Thymus (tissue), 11 donors: ENCODE data around the gene TFRC. TPM values are rescaled to one million over a fixed set of nuclear protein-coding genes. Genes with fewer than 3 reads are reported as not detected.
"Not testable (repeated sequence)": the region's sequence is repeated elsewhere in the genome, so short reads cannot be mapped to it uniquely, and the experiment has no call there.

Experiments
- DNase-seq, 9 donors: peaks; one replicate each; pipeline ENCODE4 v3.0.0-alpha.2; 2013; ENCODE audit warnings: low spot score in 9 of 9, low read depth in 6 of 9, missing footprints in 1 of 9
- H3K27ac ChIP-seq, 2 donors: one replicate each; pipeline ENCODE4 v1.5.1; 2013; ENCODE audit warnings: control low read depth in 1 of 2, low read depth in 1 of 2, low read length in 1 of 2, mild to moderate bottlenecking in 1 of 2, moderate library complexity in 1 of 2
- H3K27me3 ChIP-seq, 2 donors: one replicate each; pipeline ENCODE4 v1.5.1; 2013; ENCODE audit warnings: low read length in 1 of 2; ENCODE audit not compliant: control insufficient read depth in 2 of 2, insufficient read depth in 1 of 2
- H3K36me3 ChIP-seq, 2 donors: one replicate each; pipeline ENCODE4 v1.5.1; 2013; ENCODE audit warnings: low read length in 1 of 2, mild to moderate bottlenecking in 1 of 2, moderate library complexity in 1 of 2; ENCODE audit not compliant: control insufficient read depth in 2 of 2, insufficient read depth in 2 of 2
- H3K4me1 ChIP-seq, 2 donors: one replicate each; pipeline ENCODE4 v1.5.1; 2013; ENCODE audit warnings: low read length in 2 of 2; ENCODE audit not compliant: control insufficient read depth in 2 of 2, insufficient read depth in 2 of 2
- H3K4me3 ChIP-seq, 2 donors: one replicate each; pipeline ENCODE4 v1.5.1; 2013; ENCODE audit warnings: low read length in 2 of 2, control low read depth in 1 of 2, mild to moderate bottlenecking in 1 of 2
- H3K9me3 ChIP-seq, 2 donors: one replicate each; pipeline ENCODE4 v1.5.1; 2013; ENCODE audit warnings: low read length in 1 of 2, mild to moderate bottlenecking in 1 of 2; ENCODE audit not compliant: control insufficient read depth in 2 of 2, insufficient read depth in 1 of 2
- WGBS: extraction: QIAGEN DNeasy Blood & Tissue Kit; methylation state at CpG from one replicate; pipeline ENCODE4 v1.1.7; 2013; 5-methylcytosine and 5-hydroxymethylcytosine counted together
- polyA plus RNA-seq: library from polyadenylated mRNA; stranded (reverse); fragments of 200-250 nt; gene quantifications from one replicate; pipeline ENCODE4 v1.2.3, GENCODE V29; 2013
- total RNA-seq: library from RNA; stranded (reverse); fragments of 120-200 nt; gene quantifications from one replicate; pipeline ENCODE4 v1.2.4, GENCODE V29; 2013
- donor health status: healthy.

Gene TFRC
- total and polyA plus RNA-seq, 2 donors: 32.0 to 48.2 TPM

GRCh38 chr3:196120291-196120951 is 38.5 kb upstream of the TFRC start:
- no peak overlapping the region for H3K4me3 ChIP-seq
- H3K27me3 ChIP-seq: no peaks in the 10 kb centered on the region
- peaks cover 0 to 3% of the 10 kb centered on the region in 2 donors for H3K9me3 ChIP-seq
- peak in 7 of 9 donors; percentile 33 to 70 (median 38) for DNase-seq
- H3K27ac ChIP-seq: peak overlapping the region; percentile 20 to 31
- peaks cover 24 to 47% of the 10 kb centered on the region in 2 donors for H3K4me1 ChIP-seq
- 41% methylated on average over 14 of the region's 14 CpGs for WGBS
- H3K36me3 ChIP-seq: no peaks in the 10 kb centered on the region

- H3K36me3 ChIP-seq: no peaks in the 10 kb centered on the region
- H3K27ac ChIP-seq: no peak overlapping the region
- peaks cover 24 to 42% of the 10 kb centered on the region in 2 donors for H3K4me1 ChIP-seq
- DNase-seq: no peak
- no peaks in the 10 kb centered on the region for H3K27me3 ChIP-seq
- no peaks in the 10 kb centered on the region for H3K9me3 ChIP-seq
- H3K4me3 ChIP-seq: no peak overlapping the region
- WGBS: 38% methylated on average over 6 of the region's 6 CpGs
These were observed 35.9 kb upstream of the TFRC start for GRCh38 chr3:196117809-196118208.

- DNase-seq: no peak
- H3K27ac ChIP-seq: no peak overlapping the region
- no peak overlapping the region for H3K4me3 ChIP-seq
- H3K4me1 ChIP-seq: peaks cover 9 to 26% of the 10 kb centered on the region in 2 donors
- H3K9me3 ChIP-seq: no peaks in the 10 kb centered on the region
- H3K36me3 ChIP-seq: no peaks in the 10 kb centered on the region
- WGBS: 93% methylated on average over 3 of the region's 3 CpGs
- no peaks in the 10 kb centered on the region for H3K27me3 ChIP-seq
These were observed 33.8 kb upstream of the TFRC start for GRCh38 chr3:196115678-196116083.

- Histone ChIP-seq H3K27me3 (no peaks in the 10 kb centered on the region), H3K27ac (peak overlapping the region; percentile 30 to 52), H3K4me3 (no peak overlapping the region), H3K9me3 (no peaks in the 10 kb centered on the region), H3K4me1 (peaks cover 2 to 6% of the 10 kb centered on the region in 2 donors), H3K36me3 (no peaks in the 10 kb centered on the region)
- 61% methylated on average over 7 of the region's 7 CpGs for whole genome bisulfite sequencing
- DNase-seq: peak in 6 of 9 donors; percentile 18 to 68 (median 26)
These were observed 30.1 kb upstream of the TFRC start for GRCh38 chr3:196111939-196112386.

- DNase-seq: no peak
- Histone ChIP-seq H3K36me3 (no peaks in the 10 kb centered on the region), H3K4me1 (peaks cover 2 to 6% of the 10 kb centered on the region in 2 donors), H3K9me3 (peaks cover 0 to 5% of the 10 kb centered on the region in 2 donors), H3K4me3 (no peak overlapping the region), H3K27ac (no peak overlapping the region), H3K27me3 (no peaks in the 10 kb centered on the region)
- 86% methylated on average over 13 of the region's 13 CpGs for WGBS
These were observed 26.3 kb upstream of the TFRC start for GRCh38 chr3:196108075-196108743.

GRCh38 chr3:196104707-196105106 is 22.8 kb upstream of the TFRC start:
- H3K27ac ChIP-seq, H3K27me3 ChIP-seq, DNase-seq, H3K36me3 ChIP-seq, H3K4me1 ChIP-seq, H3K4me3 ChIP-seq: not testable (repeated sequence)
- peaks cover 0 to 18% of the 10 kb centered on the region in 2 donors for H3K9me3 ChIP-seq
- 94% methylated on average over 12 of the region's 12 CpGs for WGBS

GRCh38 chr3:196098365-196098980 is 16.6 kb upstream of the TFRC start:
- not testable (repeated sequence) for DNase-seq, H3K4me3 ChIP-seq, H3K27ac ChIP-seq, H3K36me3 ChIP-seq, H3K27me3 ChIP-seq, H3K4me1 ChIP-seq
- 81% methylated on average over 8 of the region's 8 CpGs for WGBS
- peaks cover 0 to 13% of the 10 kb centered on the region in 2 donors for H3K9me3 ChIP-seq

GRCh38 chr3:196097373-196098154 is 15.7 kb upstream of the TFRC start:
- Histone ChIP-seq H3K4me1 (peaks cover 0 to 7% of the 10 kb centered on the region in 2 donors), H3K27ac (no peak overlapping the region), H3K36me3 (no peaks in the 10 kb centered on the region), H3K4me3 (no peak overlapping the region), H3K27me3 (no peaks in the 10 kb centered on the region), H3K9me3 (peaks cover 0 to 7% of the 10 kb centered on the region in 2 donors)
- DNase-seq: no peak
- 94% methylated on average over 5 of the region's 5 CpGs for WGBS
